AG04449 (cell line): Measurements from ENCODE around the gene TTC34.

ENCODE experiments used
- CTCF ChIA-PET: fragments of 350-600 bp; formaldehyde crosslinking; extraction: SDS; loops from one replicate; lab custom pipeline; 2021; ENCODE audit warnings: antibody characterized with exemption; lab: Yijun Ruan, JAX
- POLR2A ChIA-PET: fragments of 400-600, 350-600 bp; formaldehyde crosslinking; extraction: SDS; loops from one replicate; lab custom pipeline; 2020; ENCODE audit warnings: antibody characterized with exemption, inconsistent platforms; lab: Yijun Ruan, JAX
- DNase-seq: peaks from one replicate; pipeline ENCODE4 v3.0.0-alpha.2; 2010; ENCODE audit warnings: low read depth, low spot score
- H3K4me3 ChIP-seq: 2 replicates; pipeline ENCODE4 v1.5.1; 2011; ENCODE audit warnings: low read depth, mild to moderate bottlenecking, control low read depth, low read length
- CTCF ChIP-seq: IDR thresholded peaks from one replicate; pipeline ENCODE4 v1.5.1; 2011; ENCODE audit warnings: mild to moderate bottlenecking, moderate library complexity, low read length, control low read depth, inconsistent platforms; ENCODE audit not compliant: insufficient read depth; ENCODE audit errors: missing control alignments

TTC34 gene

GRCh38 chr1:2589431-2590232, 211.9 kb downstream of the TTC34 start:
- no peak for TF ChIP-seq CTCF
- H3K4me3 ChIP-seq = no peak overlapping the region
- ChIA-PET CTCF (no interaction called here), POLR2A (no interaction called here)
- DNase-seq = no peak

- TF ChIP-seq CTCF = no peak
- CTCF ChIA-PET = interaction anchor here (1.9 kb wide), 1 partner anchor 41 kb away, joined by 7 read pairs; no protein-coding TSS in a partner anchor
- H3K4me3 ChIP-seq = no peak overlapping the region
- DNase-seq = no peak
- POLR2A ChIA-PET = no interaction called here
Measured at GRCh38 chr1:2588661-2589430, 212.6 kb downstream of the TTC34 start.

- no peak for DNase-seq
- ChIA-PET CTCF (interaction anchor here (1.9 kb wide), 1 partner anchor 40 kb away, joined by 7 read pairs; no protein-coding TSS in a partner anchor), POLR2A (no interaction called here)
- peak overlapping the region; percentile 86 for H3K4me3 ChIP-seq
- TF ChIP-seq CTCF = no peak
Measured at GRCh38 chr1:2587860-2588571, 213.5 kb downstream of the TTC34 start.

- no peak for DNase-seq
- ChIA-PET POLR2A (no interaction called here), CTCF (interaction anchor here (1.9 kb wide), 1 partner anchor 40 kb away, joined by 7 read pairs; no protein-coding TSS in a partner anchor)
Measured at GRCh38 chr1:2587071-2587859, 214.2 kb downstream of the TTC34 start.

More at GRCh38 chr1:2587071-2587859, 214.2 kb downstream of the TTC34 start:
- peak overlapping the region; percentile 86 for H3K4me3 ChIP-seq
- no peak for TF ChIP-seq CTCF
